DMS 273 treated with DMSO at 0.1 percent for 48 hours (cell line): ENCODE data around the gene TSHZ2.
"Not testable (repeated sequence)": the region's sequence is repeated elsewhere in the genome, so short reads cannot be mapped to it uniquely, and the experiment has no call there.

ENCODE experiments used
- DNase-seq: peaks from one replicate; lab custom pipeline; 2025; lab: John Stamatoyannopoulos, UW

Gene TSHZ2

DNA sequence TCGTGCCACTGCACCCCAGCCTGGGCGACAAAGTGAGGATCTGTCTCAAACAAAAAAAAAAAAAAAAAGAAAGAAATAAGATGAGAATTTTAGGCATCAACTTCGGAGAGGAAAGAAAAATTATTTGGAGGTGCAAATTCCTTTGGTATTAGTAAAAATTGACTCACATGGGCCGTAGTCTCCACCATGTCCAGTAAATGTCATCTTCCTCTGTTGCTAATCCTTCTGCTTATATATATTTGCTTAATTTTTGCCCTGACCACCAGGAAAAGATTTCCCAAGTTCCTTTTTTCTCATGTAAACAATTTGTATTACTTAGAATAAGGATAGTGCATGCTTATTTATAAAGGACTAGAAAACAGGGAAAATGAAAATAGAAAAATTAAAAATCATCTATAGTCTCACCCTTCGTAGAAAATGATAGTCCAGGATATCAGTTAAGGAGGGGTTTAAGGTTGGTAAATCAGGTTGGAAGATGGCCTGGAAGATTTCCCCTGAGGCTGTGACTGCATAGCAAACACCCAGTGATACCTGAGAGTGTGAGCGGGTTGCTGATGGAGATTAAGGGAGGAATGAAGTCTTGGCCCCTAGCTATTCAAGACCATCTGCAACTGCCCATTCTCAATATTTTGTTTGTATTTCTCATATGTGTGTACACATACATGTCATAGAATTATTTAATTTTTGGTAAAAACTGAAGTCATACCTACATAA, 380.7 kb downstream of the TSHZ2 start:
- no peak for DNase-seq

DNA sequence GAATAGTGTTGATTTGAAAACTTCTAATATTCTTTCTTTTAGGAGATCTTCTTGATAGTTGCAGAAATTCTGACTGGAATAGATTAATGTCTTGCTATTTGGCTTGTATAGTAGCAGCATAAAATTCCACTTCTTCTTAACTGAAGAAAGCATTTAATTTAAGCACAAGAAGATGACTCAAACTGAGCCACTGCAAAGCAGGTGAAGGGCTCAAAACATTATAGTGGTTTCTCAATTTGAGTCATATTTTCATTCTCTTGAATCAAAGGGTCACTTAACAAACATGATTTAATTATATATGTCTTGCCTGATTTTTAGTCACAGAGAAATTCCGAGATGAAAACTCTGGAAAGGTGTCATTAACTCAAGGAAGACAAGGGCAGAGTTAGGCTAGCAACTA, 382.2 kb downstream of the TSHZ2 start:
- DNase-seq = no peak

DNA sequence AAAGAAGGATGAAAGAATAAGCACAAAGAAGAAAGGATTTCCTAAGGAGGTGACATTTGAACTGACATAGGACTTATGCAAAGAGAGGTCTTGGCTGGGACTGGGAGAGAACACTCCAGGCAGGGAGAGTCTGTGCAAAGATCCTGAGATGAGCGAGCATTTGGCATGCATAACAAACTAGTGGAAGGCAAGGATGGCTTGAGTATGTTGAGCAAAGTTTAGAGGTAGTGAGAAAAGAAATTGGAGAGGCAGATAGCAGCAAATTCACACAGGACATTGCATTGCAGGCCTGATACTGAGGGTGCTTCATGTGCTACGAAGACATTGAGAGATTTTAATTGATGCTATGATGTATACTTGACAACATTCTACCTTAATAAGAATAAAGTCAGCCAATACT, 383.6 kb downstream of the TSHZ2 start:
- DNase-seq = no peak

GRCh38 chr20:53359425-53359824, 387.3 kb downstream of the TSHZ2 start:
- no peak for DNase-seq

DNA sequence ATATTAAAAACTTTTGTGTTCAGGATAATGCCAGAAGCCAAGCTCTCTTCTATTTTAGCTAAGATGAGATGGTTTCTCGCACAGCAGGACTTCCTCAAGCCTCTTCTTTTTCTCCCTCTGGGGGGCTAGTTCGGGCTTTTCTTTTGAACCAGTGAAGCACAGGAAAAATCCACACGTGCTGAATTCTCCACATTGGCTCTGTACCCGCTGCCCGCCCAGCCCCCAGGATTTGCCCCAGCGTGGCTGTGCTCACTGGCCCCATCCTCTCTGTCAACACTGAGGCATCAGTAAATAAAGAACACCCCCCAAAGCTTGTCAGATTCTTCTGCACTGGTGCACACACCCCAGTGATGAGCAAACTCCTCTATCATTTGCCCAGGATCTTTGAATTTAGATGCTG, 388.7 kb downstream of the TSHZ2 start:
- DNase-seq = no peak

GRCh38 chr20:53362736-53363135, 390.6 kb downstream of the TSHZ2 start:
- no peak for DNase-seq

GRCh38 chr20:53364646-53365045, 392.5 kb downstream of the TSHZ2 start:
- no peak for DNase-seq

DNA sequence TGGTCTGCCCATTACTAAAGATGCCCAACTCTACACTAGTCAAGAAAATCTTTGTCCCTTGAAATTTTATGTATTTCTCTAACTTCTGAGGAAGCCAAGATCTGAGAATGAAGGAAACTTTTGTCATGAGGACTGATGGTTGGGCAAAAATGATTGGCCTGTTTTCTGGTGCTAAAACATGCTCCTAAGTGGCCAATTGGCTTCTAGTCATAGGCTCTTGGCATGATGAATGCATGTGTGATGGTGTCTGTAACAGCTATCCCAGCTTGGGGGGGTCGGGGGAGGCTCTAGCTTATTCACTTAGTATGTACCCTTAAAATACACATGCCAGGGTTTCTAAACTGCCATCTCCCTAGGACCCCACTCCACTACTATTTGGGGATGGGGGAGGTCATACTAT, 392.9 kb downstream of the TSHZ2 start:
- DNase-seq = no peak

- DNase-seq = no peak
Observed at GRCh38 chr20:53365539-53366075, 393.4 kb downstream of the TSHZ2 start.

DNA sequence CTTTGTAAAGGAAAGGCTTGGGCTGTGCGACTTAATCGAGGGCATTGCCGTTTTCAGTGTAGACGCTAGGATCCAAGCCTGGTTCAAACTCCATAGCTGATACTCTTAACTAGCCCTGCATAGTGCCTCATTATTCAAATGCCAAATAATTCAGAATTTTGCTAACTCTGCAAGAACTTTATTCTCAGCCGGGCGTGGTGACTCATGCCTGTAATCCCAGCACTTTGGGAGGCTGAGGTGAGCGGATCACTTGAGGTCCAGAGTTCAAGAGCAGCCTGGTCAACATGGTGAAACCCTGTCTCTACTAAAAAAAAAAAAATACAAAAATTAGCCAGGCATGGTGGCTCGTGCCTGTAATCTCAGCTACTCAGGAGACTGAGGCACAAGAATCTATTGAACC, 394.8 kb downstream of the TSHZ2 start:
- DNase-seq = not testable (repeated sequence)

DNA sequence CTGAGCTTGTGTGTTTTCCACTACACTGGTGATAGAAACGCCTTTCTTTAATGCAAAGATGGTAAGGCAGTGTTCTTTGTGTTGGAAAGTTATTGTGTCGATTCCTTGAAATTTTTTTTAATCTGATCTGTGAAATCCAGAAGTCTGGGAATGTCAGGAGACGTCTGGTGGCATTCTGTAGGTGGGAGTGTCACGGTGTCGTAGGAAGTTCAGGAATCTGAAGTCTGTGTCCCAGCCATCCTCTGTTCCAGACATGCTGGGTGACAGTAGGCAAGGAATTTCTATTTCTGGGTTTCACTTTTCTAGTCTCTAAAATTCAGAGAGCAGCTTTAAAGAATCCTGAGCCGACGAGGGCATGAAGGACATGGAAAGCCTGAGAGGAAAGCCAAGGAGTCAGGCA, 397.7 kb downstream of the TSHZ2 start:
- DNase-seq = no peak

DNA sequence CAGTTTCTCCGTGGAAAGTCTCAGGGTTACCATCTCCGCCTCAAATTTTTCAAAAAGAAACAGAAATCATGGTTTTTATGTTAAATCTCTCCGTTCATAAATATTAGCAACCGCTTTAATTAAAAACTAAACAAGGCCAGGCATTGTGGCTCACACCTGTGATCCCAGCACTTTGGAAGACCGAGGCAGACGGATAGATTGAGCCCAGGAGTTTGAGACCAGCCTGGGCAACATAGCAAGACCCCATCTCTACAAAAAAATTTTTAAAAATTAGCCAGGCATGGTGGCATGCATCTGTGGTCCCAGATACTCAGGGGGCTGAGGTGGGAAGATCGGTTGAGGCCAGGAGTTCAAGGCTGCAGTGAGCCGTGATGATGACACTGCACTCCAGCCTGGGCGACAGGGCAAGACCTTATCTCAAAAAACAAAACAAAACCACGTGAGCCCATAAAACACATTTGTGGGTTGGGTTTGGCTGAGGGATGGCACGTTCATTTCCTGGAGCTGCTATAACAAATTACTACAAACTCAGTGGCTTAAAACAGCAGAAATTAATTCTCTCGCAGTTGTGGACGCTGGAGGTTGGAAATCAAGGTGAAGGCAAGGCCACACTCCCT, 398.3 kb downstream of the TSHZ2 start:
- DNase-seq = no peak

GRCh38 chr20:53371216-53371615, 399.1 kb downstream of the TSHZ2 start:
- no peak for DNase-seq

DNA sequence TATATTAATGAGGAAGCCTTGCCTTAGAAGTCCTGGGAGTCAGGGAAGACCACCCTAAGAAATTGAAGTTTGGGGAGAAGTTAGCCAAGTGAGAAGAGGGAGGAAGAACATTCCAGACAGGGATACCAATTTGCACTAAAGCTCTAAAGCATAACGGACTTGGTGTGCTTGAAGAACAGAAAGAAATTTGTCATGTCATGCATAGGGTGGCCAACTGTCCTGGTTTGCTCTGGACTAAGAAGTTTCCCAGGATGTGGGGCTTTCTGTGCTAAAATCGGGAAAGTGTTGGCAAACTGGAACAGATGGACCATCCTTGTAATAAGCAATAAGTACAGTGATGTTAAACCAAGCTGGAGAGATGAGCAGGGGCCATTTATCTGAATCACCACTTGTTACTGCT, 403.9 kb downstream of the TSHZ2 start:
- no peak for DNase-seq

DNA sequence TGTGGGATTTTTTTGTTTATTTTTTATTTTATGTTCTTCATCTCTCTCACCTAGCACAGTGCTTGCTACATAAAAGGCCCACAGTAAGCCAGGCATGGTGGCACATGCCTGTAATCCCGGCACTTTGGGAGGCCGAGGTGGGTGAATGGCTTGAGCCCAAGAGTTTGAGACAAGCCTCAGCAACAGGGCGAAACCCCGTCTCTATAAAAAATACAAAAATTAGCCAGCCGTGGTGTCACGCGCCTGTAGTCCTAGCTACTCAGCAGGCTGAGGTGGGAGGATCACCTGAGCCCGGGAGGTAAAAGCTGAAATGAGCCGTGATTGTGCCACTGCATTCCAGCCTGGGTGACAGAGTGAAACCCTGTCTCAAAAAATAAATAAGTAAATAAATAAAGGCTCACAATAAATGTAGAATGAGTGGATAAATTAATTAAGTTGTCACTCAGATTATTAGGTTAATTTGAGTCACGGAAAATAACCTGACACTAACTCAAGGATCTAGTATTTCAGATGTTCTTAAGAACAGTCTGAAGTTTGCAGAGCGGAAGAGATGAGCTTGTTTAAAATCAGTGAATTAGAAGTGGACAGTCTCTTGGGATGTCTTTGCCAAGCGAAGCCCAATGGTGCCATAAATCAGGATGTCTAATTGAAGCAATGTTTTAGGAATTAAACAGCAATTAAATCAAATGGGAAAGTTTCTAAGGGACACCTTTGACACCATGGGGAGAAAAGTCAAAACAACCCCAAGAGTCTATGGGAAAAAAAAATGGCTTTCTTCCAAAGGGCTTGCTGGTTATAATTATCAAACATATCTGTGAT, 407.1 kb downstream of the TSHZ2 start:
- DNase-seq = no peak

- no peak for DNase-seq
Observed at GRCh38 chr20:53379833-53380120, 407.6 kb downstream of the TSHZ2 start.

DNA sequence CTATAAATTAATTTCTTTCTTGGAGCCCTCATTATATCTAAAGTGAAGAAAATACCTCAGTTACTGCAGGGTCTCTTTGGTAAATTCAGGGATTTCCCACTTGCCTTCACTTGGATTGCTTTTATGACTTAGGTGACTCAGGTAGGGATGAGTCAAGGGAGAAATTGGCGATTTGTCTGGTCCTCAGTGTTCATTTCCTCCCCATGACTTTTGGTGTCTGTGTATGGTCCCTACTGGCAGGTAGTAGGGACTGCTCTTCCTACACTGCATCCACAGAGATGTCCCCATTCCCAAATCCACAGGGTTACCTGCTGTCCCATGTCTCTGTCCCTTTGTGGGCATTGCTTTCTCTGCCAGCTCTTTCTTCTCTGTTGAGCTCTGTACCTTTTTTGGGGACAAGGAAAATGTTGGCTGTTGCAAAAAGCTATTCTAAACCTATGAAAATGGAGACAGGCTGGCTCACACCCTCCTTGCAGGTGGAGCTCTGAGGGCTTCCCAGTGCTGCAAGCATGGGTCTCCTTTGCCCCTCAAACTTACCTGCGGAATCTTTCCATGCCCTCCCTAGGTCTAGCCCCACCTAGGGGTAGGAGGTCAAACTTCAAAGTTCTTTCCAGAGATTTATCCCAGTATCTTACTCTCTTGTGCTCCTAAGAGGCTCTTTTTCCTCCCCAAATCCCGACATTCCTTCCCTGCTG, 409.6 kb downstream of the TSHZ2 start:
- no peak for DNase-seq

GRCh38 chr20:53382263-53382844, 410.2 kb downstream of the TSHZ2 start:
- DNase-seq = no peak

DNA sequence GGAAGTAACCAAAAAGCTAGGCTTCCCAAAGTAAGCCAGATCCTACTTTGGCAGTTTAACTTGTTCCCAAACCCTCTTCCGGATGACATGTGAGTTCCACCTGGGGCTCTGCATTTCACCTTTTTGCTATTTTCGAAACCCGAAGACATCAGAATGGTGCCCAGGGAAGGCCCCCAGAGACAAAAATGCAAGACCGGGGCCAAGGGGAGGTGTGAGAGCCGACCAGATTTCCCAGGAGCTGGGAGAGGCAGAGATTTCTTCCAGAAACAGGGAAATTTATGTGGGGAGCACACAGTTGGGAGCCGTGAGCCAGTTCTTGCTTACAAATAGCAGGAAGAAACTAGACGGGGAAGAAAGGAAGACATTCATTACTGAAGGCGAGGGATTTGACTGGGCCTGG, 411.8 kb downstream of the TSHZ2 start:
- DNase-seq = no peak

DNA sequence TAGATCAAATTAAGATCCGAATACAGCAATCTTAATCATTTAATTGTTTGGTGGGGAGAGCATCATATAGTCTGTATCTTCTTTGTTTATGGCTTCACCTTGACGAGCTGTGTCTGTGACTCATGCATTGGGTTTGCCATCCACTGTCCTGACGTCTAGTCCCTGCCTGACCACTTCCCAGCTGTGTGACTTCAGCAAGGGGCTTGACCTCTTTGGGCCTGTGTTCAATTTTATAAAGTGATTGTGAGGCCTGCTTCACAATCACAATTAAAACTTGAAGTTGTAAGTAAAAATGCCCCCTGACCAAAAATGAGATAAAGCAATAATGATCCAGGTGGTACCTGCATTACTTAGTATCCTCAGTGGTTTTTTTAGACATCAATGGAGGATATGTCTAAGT, 412.2 kb downstream of the TSHZ2 start:
- DNase-seq = no peak

DNA sequence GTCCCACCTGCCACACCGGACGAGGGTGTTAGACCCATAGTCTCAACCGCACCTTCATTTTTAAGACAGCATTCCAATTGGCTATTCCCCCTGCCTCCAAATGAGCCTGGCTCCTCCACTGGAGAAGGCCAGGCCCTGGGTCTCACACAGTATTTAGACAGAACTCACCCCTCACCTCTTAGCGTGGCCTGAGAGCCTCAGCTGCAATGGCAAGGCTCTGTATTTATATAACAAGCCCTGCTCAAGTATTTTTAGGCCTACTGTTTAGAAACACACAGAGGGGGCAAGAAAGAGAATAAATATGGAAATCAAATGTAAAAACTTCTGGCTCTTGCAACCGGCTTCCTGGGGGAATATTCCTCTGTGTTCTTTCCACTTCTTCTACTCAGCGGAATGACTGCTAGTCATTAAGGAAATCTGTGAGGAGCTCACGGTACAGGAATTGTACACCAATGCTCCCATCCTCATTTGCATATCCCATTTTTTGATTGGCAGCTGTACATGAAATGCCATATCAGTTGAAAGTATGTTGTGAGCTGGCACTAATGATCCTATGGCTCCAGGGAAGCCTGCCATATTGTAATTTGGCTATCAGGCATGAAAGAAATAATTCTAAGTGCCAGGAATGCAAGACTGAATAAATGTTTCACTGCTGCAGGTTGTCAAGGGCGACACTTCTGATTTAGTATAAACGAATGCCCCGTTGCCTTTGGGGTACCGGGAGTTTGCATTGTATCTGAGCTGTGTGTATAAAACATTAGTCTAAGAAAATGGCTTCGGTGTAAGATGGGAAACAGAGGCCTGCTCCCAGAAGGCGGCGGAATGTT, 414.0 kb downstream of the TSHZ2 start:
- DNase-seq = no peak
